ENCODE results near the gene CLCNKB. TPM values are rescaled to one million over a fixed set of nuclear protein-coding genes. Genes with fewer than 3 reads are reported as not detected.

Gene CLCNKB
- total and polyA plus RNA-seq, 2 experiments from 2014 or later, result 1.3 to 1.9 TPM

DNA sequence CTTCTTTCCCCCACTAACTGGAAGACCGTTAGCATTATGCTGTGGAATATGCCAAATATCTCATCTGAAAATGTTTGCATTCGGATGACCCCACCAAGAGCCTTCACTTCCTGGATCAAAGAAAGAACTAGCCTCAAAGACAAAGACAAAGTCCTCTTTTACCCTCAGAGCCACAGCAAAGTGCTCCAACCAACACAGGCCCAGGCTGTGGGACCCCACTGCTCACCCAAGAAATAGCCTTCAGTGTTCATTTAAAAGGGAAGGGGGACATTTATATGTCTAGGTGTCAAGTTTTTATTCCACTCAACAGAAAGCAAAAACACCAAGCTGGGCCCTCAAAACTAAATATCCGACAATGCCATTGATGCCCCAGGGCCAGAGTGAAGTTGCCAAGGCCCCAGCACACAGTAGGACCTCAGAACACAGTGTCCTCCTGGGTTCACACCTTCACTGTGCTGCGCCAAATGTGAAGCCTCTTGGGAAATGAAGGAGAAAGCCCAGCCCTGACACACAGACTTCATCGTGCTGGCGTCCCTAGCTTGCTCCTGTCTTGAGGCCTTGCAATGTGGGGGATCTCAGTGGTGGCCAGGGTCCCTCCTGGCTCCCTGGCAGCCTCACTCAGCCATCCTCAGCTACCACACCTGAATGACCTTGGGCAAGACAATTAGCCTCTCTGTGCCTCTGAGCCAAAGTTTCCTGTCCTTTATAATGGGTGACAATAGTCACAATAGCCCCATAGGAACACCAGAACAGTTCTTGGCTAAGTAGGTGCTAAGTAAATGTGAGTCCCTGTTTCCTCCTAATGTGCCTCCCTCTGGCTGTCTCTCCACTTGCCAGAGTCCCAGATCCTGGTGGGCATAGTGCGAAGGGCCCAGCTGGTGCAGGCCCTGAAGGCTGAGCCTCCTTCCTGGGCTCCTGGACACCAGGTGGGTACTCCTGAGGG, 11.3 kb downstream of the CLCNKB start:
- Mint-ChIP-seq H3K4me1 (peaks cover 13% of the 10 kb centered on the region), H3K4me3 (no peak overlapping the region), H3K9me3 (no peaks in the 10 kb centered on the region), H3K27me3 (ENCODE audit: insufficient read depth, low read depth, poor library complexity) (peaks cover 4% of the 10 kb centered on the region), H3K27ac (no peak overlapping the region), H3K36me3 (ENCODE audit: low read depth) (no peaks in the 10 kb centered on the region)
- no peak overlapping the region for H3K27ac ChIP-seq (ENCODE audit: low read depth)
- H3K9me2 ChIP-seq (ENCODE audit: insufficient read depth), result no peaks in the 10 kb centered on the region
- DNase-seq (ENCODE audit: low spot score) (no peak), ATAC-seq (no peak)
- H3K27me3 ChIP-seq (ENCODE audit: insufficient read depth), result no peaks in the 10 kb centered on the region
- no peak overlapping the region for H3K4me2 ChIP-seq
- no peaks in the 10 kb centered on the region for H4K20me1 ChIP-seq (replicated peaks; ENCODE audit: insufficient read depth)
- no peak overlapping the region for H3K4me3 ChIP-seq
- TF ChIP-seq, protein P1, sequence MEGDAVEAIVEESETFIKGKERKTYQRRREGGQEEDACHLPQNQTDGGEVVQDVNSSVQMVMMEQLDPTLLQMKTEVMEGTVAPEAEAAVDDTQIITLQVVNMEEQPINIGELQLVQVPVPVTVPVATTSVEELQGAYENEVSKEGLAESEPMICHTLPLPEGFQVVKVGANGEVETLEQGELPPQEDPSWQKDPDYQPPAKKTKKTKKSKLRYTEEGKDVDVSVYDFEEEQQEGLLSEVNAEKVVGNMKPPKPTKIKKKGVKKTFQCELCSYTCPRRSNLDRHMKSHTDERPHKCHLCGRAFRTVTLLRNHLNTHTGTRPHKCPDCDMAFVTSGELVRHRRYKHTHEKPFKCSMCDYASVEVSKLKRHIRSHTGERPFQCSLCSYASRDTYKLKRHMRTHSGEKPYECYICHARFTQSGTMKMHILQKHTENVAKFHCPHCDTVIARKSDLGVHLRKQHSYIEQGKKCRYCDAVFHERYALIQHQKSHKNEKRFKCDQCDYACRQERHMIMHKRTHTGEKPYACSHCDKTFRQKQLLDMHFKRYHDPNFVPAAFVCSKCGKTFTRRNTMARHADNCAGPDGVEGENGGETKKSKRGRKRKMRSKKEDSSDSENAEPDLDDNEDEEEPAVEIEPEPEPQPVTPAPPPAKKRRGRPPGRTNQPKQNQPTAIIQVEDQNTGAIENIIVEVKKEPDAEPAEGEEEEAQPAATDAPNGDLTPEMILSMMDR (conservative IDR thresholded peaks at IDR 0.05; ENCODE audit: low read depth in 2 of 2), result no peak
- TF ChIP-seq ZNF331 (CRISPR knock-in tag; IDR thresholded peaks at IDR 0.05; ENCODE audit: low read depth) (no peak), EZH2phosphoT487 (IDR thresholded peaks at IDR 0.05; ENCODE audit: unreplicated experiment) (no peak)
- TF ChIP-seq, protein P2, sequence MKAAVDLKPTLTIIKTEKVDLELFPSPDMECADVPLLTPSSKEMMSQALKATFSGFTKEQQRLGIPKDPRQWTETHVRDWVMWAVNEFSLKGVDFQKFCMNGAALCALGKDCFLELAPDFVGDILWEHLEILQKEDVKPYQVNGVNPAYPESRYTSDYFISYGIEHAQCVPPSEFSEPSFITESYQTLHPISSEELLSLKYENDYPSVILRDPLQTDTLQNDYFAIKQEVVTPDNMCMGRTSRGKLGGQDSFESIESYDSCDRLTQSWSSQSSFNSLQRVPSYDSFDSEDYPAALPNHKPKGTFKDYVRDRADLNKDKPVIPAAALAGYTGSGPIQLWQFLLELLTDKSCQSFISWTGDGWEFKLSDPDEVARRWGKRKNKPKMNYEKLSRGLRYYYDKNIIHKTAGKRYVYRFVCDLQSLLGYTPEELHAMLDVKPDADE (IDR thresholded peaks at IDR 0.05), result no peak
- no peaks in the 10 kb centered on the region for H3K79me2 ChIP-seq (replicated peaks; ENCODE audit: insufficient read depth)
- H3K36me3 ChIP-seq (ENCODE audit: insufficient read depth), result no peaks in the 10 kb centered on the region
- no peaks in the 10 kb centered on the region for H3F3A ChIP-seq (replicated peaks; ENCODE audit: low read depth)
- peaks cover 5% of the 10 kb centered on the region; the same call in 1 of the 2 replicates for H3K4me1 ChIP-seq (ENCODE audit: insufficient read depth)
- no peak overlapping the region for H2AFZ ChIP-seq

DNA sequence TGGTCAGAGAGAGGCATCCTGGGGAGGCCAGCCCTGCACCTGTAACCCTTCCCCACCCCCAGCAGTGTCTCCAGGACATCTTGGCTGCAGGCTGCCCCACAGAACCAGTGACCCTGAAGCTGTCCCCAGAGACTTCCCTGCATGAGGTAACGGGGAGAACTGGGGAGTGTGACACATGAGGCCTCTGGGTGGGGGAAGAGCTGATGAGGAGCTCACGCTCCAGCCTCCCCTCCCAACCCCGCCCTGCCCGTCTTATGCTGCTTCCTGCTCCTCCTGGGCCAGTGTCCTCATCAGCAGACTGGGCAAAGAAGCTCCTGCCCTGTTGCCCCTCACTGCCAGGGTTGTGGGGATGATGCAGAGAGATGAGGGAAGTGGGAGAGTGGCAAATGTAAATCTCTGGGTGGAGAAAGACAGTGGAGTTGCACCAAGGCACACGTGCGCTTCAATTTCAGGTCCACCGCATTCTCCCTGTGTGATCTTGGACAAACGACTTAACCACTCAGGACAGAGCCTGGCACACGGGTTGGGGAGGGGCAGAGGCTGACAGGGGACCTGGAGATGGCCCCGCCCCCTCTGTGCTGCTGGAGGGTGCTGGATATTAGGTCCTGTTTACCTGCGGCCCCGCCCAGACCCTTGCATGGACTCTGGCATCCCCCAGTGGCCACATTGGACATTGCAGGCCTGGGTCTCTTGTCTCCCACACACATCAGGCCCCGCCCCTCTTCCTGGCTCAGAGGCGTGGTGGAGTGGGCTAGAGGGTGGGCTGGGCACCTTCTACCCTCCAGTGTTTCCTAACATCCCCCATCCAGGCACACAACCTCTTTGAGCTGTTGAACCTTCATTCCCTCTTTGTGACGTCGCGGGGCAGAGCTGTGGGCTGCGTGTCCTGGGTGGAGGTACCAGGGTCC, 12.3 kb downstream of the CLCNKB start:
- H3K4me3 Mint-ChIP-seq, result peak overlapping the region; percentile 42; the same call in 2 of the 3 replicates
- no peaks in the 10 kb centered on the region; the same call in 1 of the 2 replicates for H3K4me1 ChIP-seq (ENCODE audit: insufficient read depth)
- peaks cover 2% of the 10 kb centered on the region for H3K27me3 Mint-ChIP-seq (ENCODE audit: insufficient read depth, low read depth, poor library complexity)
- peaks cover 9% of the 10 kb centered on the region for H3K4me1 Mint-ChIP-seq
- peak overlapping the region; percentile 86 for H2AFZ ChIP-seq
- no peaks in the 10 kb centered on the region for H3K79me2 ChIP-seq (replicated peaks; ENCODE audit: insufficient read depth)
- ATAC-seq (peak; percentile 93), DNase-seq (ENCODE audit: low spot score) (peak; percentile 96)
- no peaks in the 10 kb centered on the region for H3K9me2 ChIP-seq (ENCODE audit: insufficient read depth)
- H3K4me3 ChIP-seq, result no peak overlapping the region
- H3K9me3 Mint-ChIP-seq, result no peaks in the 10 kb centered on the region
- peak overlapping the region; percentile 64 for H3K4me2 ChIP-seq
- H3K36me3 Mint-ChIP-seq (ENCODE audit: low read depth), result no peaks in the 10 kb centered on the region
- H3F3A ChIP-seq (replicated peaks; ENCODE audit: low read depth), result no peaks in the 10 kb centered on the region
- no peaks in the 10 kb centered on the region for H4K20me1 ChIP-seq (replicated peaks; ENCODE audit: insufficient read depth)
- no peaks in the 10 kb centered on the region for H3K27me3 ChIP-seq (ENCODE audit: insufficient read depth)
- H3K36me3 ChIP-seq (ENCODE audit: insufficient read depth), result no peaks in the 10 kb centered on the region
- no peak overlapping the region for H3K27ac Mint-ChIP-seq
- H3K27ac ChIP-seq (ENCODE audit: low read depth), result no peak overlapping the region
- TF ChIP-seq, protein P3, sequence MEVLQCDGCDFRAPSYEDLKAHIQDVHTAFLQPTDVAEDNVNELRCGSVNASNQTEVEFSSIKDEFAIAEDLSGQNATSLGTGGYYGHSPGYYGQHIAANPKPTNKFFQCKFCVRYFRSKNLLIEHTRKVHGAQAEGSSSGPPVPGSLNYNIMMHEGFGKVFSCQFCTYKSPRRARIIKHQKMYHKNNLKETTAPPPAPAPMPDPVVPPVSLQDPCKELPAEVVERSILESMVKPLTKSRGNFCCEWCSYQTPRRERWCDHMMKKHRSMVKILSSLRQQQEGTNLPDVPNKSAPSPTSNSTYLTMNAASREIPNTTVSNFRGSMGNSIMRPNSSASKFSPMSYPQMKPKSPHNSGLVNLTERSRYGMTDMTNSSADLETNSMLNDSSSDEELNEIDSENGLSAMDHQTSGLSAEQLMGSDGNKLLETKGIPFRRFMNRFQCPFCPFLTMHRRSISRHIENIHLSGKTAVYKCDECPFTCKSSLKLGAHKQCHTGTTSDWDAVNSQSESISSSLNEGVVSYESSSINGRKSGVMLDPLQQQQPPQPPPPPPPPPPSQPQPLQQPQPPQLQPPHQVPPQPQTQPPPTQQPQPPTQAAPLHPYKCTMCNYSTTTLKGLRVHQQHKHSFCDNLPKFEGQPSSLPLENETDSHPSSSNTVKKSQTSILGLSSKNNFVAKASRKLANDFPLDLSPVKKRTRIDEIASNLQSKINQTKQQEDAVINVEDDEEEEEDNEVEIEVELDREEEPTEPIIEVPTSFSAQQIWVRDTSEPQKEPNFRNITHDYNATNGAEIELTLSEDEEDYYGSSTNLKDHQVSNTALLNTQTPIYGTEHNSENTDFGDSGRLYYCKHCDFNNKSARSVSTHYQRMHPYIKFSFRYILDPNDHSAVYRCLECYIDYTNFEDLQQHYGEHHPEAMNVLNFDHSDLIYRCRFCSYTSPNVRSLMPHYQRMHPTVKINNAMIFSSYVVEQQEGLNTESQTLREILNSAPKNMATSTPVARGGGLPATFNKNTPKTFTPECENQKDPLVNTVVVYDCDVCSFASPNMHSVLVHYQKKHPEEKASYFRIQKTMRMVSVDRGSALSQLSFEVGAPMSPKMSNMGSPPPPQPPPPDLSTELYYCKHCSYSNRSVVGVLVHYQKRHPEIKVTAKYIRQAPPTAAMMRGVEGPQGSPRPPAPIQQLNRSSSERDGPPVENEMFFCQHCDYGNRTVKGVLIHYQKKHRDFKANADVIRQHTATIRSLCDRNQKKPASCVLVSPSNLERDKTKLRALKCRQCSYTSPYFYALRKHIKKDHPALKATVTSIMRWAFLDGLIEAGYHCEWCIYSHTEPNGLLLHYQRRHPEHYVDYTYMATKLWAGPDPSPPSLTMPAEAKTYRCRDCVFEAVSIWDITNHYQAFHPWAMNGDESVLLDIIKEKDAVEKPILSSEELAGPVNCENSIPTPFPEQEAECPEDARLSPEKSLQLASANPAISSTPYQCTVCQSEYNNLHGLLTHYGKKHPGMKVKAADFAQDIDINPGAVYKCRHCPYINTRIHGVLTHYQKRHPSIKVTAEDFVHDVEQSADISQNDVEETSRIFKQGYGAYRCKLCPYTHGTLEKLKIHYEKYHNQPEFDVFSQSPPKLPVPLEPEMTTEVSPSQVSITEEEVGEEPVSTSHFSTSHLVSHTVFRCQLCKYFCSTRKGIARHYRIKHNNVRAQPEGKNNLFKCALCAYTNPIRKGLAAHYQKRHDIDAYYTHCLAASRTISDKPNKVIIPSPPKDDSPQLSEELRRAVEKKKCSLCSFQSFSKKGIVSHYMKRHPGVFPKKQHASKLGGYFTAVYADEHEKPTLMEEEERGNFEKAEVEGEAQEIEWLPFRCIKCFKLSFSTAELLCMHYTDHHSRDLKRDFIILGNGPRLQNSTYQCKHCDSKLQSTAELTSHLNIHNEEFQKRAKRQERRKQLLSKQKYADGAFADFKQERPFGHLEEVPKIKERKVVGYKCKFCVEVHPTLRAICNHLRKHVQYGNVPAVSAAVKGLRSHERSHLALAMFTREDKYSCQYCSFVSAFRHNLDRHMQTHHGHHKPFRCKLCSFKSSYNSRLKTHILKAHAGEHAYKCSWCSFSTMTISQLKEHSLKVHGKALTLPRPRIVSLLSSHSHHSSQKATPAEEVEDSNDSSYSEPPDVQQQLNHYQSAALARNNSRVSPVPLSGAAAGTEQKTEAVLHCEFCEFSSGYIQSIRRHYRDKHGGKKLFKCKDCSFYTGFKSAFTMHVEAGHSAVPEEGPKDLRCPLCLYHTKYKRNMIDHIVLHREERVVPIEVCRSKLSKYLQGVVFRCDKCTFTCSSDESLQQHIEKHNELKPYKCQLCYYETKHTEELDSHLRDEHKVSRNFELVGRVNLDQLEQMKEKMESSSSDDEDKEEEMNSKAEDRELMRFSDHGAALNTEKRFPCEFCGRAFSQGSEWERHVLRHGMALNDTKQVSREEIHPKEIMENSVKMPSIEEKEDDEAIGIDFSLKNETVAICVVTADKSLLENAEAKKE (CRISPR knock-in tag; IDR thresholded peaks at IDR 0.05), result no peak
- no peak for TF ChIP-seq STAT1 (IDR thresholded peaks at IDR 0.05; ENCODE audit: unreplicated experiment)
- TF ChIP-seq ZNF331 (CRISPR knock-in tag; IDR thresholded peaks at IDR 0.05; ENCODE audit: low read depth), result no peak
- no peak for TF ChIP-seq EZH2phosphoT487 (IDR thresholded peaks at IDR 0.05; ENCODE audit: unreplicated experiment)
- TF ChIP-seq, protein P2 (IDR thresholded peaks at IDR 0.05), result no peak
- TF ChIP-seq NANOG (IDR thresholded peaks at IDR 0.05; ENCODE audit: borderline replicate concordance), result no peak
